HepG2 (cell line): ENCODE data around the gene SKP1. TPM values are rescaled to one million over a fixed set of nuclear protein-coding genes. Genes with fewer than 3 reads are reported as not detected.

Source experiments
- ATAC-seq: fragments of 200-7000 bp; cut with Tn5 transposase; 3 replicates; pipeline ENCODE4 v1.9.1; 2020; ENCODE audit warnings: mild to moderate bottlenecking, moderate library complexity
- BruUV-seq: library from RNA; stranded (reverse); fragments of 400-500 nt; replicated peaks from 2 replicates; lab custom pipeline; 2021; lab: Mats Ljungman, UMichigan
- CTCF ChIA-PET: fragments of 300-600 bp; formaldehyde crosslinking; extraction: SDS; loops from one replicate; lab custom pipeline; 2021; ENCODE audit warnings: low total read pairs, inconsistent platforms, low intra/inter-chr PET ratio; lab: Yijun Ruan, JAX
- POLR2A ChIA-PET: fragments of 350-600 bp; sonication (Branson Sonifier 250); formaldehyde crosslinking; loops from one replicate; lab custom pipeline; 2020; ENCODE audit warnings: antibody characterized with exemption, inconsistent platforms; lab: Yijun Ruan, JAX
- DNase-seq: peaks from one replicate; pipeline ENCODE4 v3.0.0-alpha.2; 2015; ENCODE audit warnings: low spot score
- FAIRE-seq: peaks from 3 replicates; lab custom pipeline; 2011; peaks lifted over from hg19 to GRCh38; lab: Jason Lieb, UNC
- H2AFZ ChIP-seq: one replicate; pipeline ENCODE4 v1.6.1; 2011; ENCODE audit warnings: low read length, inconsistent platforms
- H3K27ac ChIP-seq: fragments of 300-600 bp; 3 replicates; pipeline ENCODE4 v1.8.0; 2011; ENCODE audit warnings: mixed run types, mild to moderate bottlenecking, mixed read lengths, low read length, inconsistent platforms; ENCODE audit not compliant: insufficient read depth; ENCODE audit errors: extremely low read length
- H3K27me3 ChIP-seq, 2 experiments: fragments of 200-600 bp in 1 of 2; 2 replicates in 1 of 2; 3 replicates in 1 of 2; pipeline versions ENCODE4 v1.6.0 to v1.8.0; 2011; ENCODE audit warnings: low read length in 2 of 2, mild to moderate bottlenecking in 2 of 2, moderate library complexity in 2 of 2, inconsistent platforms in 1 of 2; ENCODE audit not compliant: insufficient read depth in 2 of 2, control insufficient read depth in 1 of 2
- H3K36me3 ChIP-seq, 2 experiments: fragments of 200-600 bp in 1 of 2; replicated peaks in 1 of 2; 2 replicates in 1 of 2; 3 replicates in 1 of 2; pipeline versions ENCODE4 v1.5.1 to v1.8.0; 2011; ENCODE audit warnings: low read length in 2 of 2, inconsistent platforms in 1 of 2; ENCODE audit not compliant: insufficient read depth in 2 of 2, control insufficient read depth in 1 of 2
- H3K4me1 ChIP-seq: 2 replicates; pipeline ENCODE4 v1.5.1; 2012; ENCODE audit warnings: low read length, inconsistent platforms; ENCODE audit not compliant: insufficient read depth
- H3K4me2 ChIP-seq: 2 replicates; pipeline ENCODE4 v1.6.0; 2011; ENCODE audit warnings: low read depth, low read length, inconsistent platforms
- H3K4me3 ChIP-seq, 3 experiments: fragments of 200-600 bp in 1 of 3; sonication (generic), shearing (Covaris generic) in 1 of 3; replicated peaks in 1 of 3; 2 replicates each; pipeline ENCODE4 v1.5.1; 2011 to 2016; ENCODE audit warnings: low read length in 3 of 3, inconsistent platforms in 2 of 3, low read depth in 2 of 3, mild to moderate bottlenecking in 2 of 3, control low read depth in 1 of 3, mixed read lengths in 1 of 3; ENCODE audit not compliant: insufficient read depth in 1 of 3
- H3K79me2 ChIP-seq: one replicate; pipeline ENCODE4 v1.6.1; 2011; ENCODE audit warnings: low read length, inconsistent platforms; ENCODE audit not compliant: insufficient read depth
- H3K9ac ChIP-seq: 2 replicates; pipeline ENCODE4 v1.6.0; 2011; ENCODE audit warnings: mild to moderate bottlenecking, low read depth, low read length, inconsistent platforms; ENCODE audit not compliant: insufficient read depth
- H3K9me3 ChIP-seq: 2 replicates; pipeline ENCODE4 v1.5.1; 2012; ENCODE audit warnings: mild to moderate bottlenecking, low read length
- H4K20me1 ChIP-seq: 2 replicates; pipeline ENCODE4 v1.6.0; 2011; ENCODE audit warnings: inconsistent platforms, mild to moderate bottlenecking, low read length, moderate library complexity; ENCODE audit not compliant: insufficient read depth
- FOXC1 ChIP-seq: sonication (generic); formaldehyde crosslinking; IDR thresholded peaks from 2 replicates; pipeline ENCODE4 v1.8.0; 2022; ENCODE audit warnings: mild to moderate bottlenecking, missing genetic modification reagents, borderline replicate concordance
- RBM22 ChIP-seq: fragments of 200-400 bp; formaldehyde crosslinking; optimal IDR thresholded peaks from 2 replicates; pipeline ENCODE3; 2017; ENCODE audit warnings: mild to moderate bottlenecking, low read length, moderate library complexity
- RFX5 ChIP-seq: IDR thresholded peaks from 2 replicates; pipeline ENCODE4 v1.6.1; 2011; ENCODE audit warnings: low read depth, low read length, improper control_type of control experiment
- SRSF4 ChIP-seq: fragments of 200-400 bp; formaldehyde crosslinking; IDR thresholded peaks from one replicate; pipeline ENCODE4 v1.6.1; 2018; ENCODE audit warnings: mild to moderate bottlenecking, low read depth, low read length, moderate library complexity; ENCODE audit not compliant: poor library complexity, severe bottlenecking
- ZFP90 ChIP-seq: sonication (generic); formaldehyde crosslinking; IDR thresholded peaks from 2 replicates; pipeline ENCODE4 v1.8.0; 2022; ENCODE audit warnings: missing genetic modification reagents, mild to moderate bottlenecking, inconsistent platforms, borderline replicate concordance
- ZNF296 ChIP-seq: sonication (generic); formaldehyde crosslinking; conservative IDR thresholded peaks from 2 replicates; pipeline ENCODE4 v1.5.0; 2020; ENCODE audit warnings: mild to moderate bottlenecking, missing genetic modification reagents
- ZSCAN21 ChIP-seq: sonication (generic); formaldehyde crosslinking; IDR thresholded peaks from 2 replicates; pipeline ENCODE4 v1.8.0; 2022; ENCODE audit warnings: mild to moderate bottlenecking, missing genetic modification reagents, moderate library complexity, borderline replicate concordance
- WGBS: methylation state at CpG from one replicate; pipeline ENCODE4 v1.1.6; 2017; ENCODE audit warnings: low lambda C conversion rate; 5-methylcytosine and 5-hydroxymethylcytosine counted together
- in situ Hi-C: cut with HindIII; loops from 2 replicates; pipeline ENCODE4 v1.10.0; 2017; ENCODE audit warnings: low pct_unique_long_range_greater_than_20kb; ENCODE audit not compliant: extremely low pct_ligation_motif_present
- intact Hi-C: fragments of 100-400 bp; cut with micrococcal nuclease; formaldehyde crosslinking; loops from one replicate; pipeline ENCODE4 v1.10.0; 2022; ENCODE audit not compliant: unreplicated experiment
- polyA plus RNA-seq, 8 experiments: library from polyadenylated mRNA; depleted of rRNA in 3 of 8; stranded (reverse) in 7 of 8; unstranded in 1 of 8; fragments of >200 nt; fragmentation: Illumina TruSeq in 4 of 8; extraction: Trizol in 4 of 8; gene quantifications; 2 replicates each; pipeline versions ENCODE4 v1.2.1 to v1.2.3, GENCODE V29; 2011 to 2016; ENCODE audit warnings: low read depth in 4 of 8, missing spikeins in 1 of 8, mixed read lengths in 1 of 8; ENCODE audit not compliant: insufficient read depth in 1 of 8
- total RNA-seq, 5 experiments: library from RNA; depleted of rRNA; stranded (reverse); fragments of >200 nt; fragmentation: Illumina TruSeq; extraction: Trizol; gene quantifications; 2 replicates each; pipeline ENCODE4 v1.2.3, GENCODE V29; 2016; ENCODE audit warnings: low read depth in 1 of 5
- TF ChIP-seq, protein P1 (sequence below): sonication (generic); formaldehyde crosslinking; IDR thresholded peaks from 2 replicates; pipeline ENCODE4 v1.8.0; 2022; ENCODE audit warnings: mild to moderate bottlenecking, missing genetic modification reagents, moderate library complexity
- TF ChIP-seq, protein P2 (sequence below): sonication (generic); formaldehyde crosslinking; IDR thresholded peaks from 2 replicates; pipeline ENCODE4 v1.8.0; 2022; ENCODE audit warnings: missing genetic modification reagents, mild to moderate bottlenecking, moderate library complexity, borderline replicate concordance
- TF ChIP-seq, protein P3 (sequence below): sonication (generic); formaldehyde crosslinking; IDR thresholded peaks from 2 replicates; pipeline ENCODE4 v1.5.1; 2020; ENCODE audit warnings: mild to moderate bottlenecking, moderate library complexity, missing genetic modification reagents

The SKP1 gene
- total and polyA plus RNA-seq, 2 of the 13 experiments (the other 11 are each of a cell fraction or from before 2014, with no cell fraction given) = 134 to 340 TPM

DNA sequence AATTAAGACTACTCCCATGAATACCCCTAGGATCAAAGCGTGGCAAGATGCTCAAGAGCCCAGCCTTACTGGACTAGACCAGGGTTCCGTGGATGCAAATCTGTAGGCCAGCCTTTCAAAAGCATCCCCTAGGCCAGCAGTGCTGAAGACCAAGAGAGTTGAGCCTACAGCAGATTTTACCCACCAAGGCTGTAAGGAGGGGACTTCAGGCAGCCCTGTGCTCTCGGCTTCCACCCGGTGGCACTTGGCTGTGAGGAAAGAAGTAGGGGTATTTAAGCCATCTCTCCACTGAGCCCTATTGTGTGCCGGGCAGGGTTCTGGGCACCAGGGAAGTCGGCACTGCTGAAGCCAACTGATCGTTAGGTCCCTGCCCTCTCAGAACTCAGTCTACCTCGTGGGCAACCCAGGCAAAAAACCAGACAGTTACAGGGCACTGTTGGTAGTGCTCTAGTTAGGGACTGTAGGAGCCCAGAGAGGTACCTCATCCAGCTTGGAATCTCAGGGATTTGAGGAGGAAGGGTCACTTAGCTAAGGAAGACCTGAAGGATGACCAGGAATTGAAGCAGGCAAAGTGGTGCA, 36.8 kb downstream of the SKP1 start:
- no peaks in the 10 kb centered on the region for H3K79me2 ChIP-seq
- H4K20me1 ChIP-seq = peaks cover 18% of the 10 kb centered on the region
- no peak for DNase-seq
- no peak overlapping the region for H3K9ac ChIP-seq
- intact Hi-C loops = loop anchor here (1.0 kb wide), 2 partner anchors 38 to 101 kb away; no protein-coding TSS in a partner anchor
- no peaks in the 10 kb centered on the region for H3K9me3 ChIP-seq
- CTCF ChIA-PET = interaction anchor here (0.8 to 5.0 kb wide), 4 partner anchors 37 to 113 kb away, joined by 3 to 71 read pairs (median 9); no protein-coding TSS in a partner anchor
- TF ChIP-seq SRSF4 = no peak
- TF ChIP-seq ZNF296 (CRISPR knock-in tag) = no peak
- peak; percentile 7 for TF ChIP-seq RBM22
- TF ChIP-seq ZFP90 (CRISPR knock-in tag) = no peak
- no peak for TF ChIP-seq ZSCAN21 (CRISPR knock-in tag)
- TF ChIP-seq, all 625 proteins: peak for 1
- WGBS = 98% methylated on average over 8 of the region's 8 CpGs
- H3K36me3 ChIP-seq = peaks cover 23 to 74% of the 10 kb centered on the region in 2 experiments
- no peak overlapping the region for H3K4me2 ChIP-seq
- no TSS peak for BruUV-seq
- H3K27ac ChIP-seq = no peak overlapping the region
- no peaks in the 10 kb centered on the region for H3K27me3 ChIP-seq
- FAIRE-seq (no peak), ATAC-seq (no peak)
- POLR2A ChIA-PET = interaction anchor here (1.0 to 4.4 kb wide), 8 partner anchors 10 to 114 kb away, joined by 3 to 31 read pairs (median 4); partner anchors contain the start of gene TCF7
- no peak overlapping the region for H3K4me3 ChIP-seq
- no peak overlapping the region for H2AFZ ChIP-seq
- H3K4me1 ChIP-seq = peaks cover 24% of the 10 kb centered on the region
- in situ Hi-C loops = loop anchor here (5.0 kb wide), 1 partner anchor 98 kb away; no protein-coding TSS in a partner anchor

DNA sequence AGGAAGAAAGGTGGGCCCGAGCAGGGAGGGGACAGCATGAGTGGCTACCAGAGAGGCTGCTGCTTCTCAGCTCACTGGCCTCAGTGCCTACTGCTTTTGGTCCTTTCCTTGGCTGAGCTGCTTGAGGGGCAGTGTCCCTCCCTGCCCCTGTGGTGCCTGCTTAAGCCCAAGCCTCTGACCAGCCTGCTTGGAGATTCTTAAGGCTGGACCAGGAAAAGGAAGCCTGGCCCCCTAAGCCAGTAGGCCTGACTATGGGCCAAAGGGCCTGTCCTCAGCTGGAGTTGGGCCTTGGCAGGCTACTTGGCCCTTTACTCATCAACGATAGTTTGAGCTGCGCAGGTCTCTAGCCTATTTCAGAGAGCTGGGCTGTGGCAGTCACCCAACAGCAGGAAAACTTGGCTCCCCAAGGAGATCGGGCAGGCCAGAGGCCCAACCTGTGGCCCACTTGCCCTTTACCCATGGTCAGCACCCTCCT, 37.3 kb downstream of the SKP1 start:
- no TSS peak for BruUV-seq
- in situ Hi-C loops = loop anchor here (5.0 kb wide), 1 partner anchor 97 kb away; no protein-coding TSS in a partner anchor
- no peak overlapping the region for H3K9ac ChIP-seq
- H3K27ac ChIP-seq = no peak overlapping the region
- peaks cover 24% of the 10 kb centered on the region for H3K4me1 ChIP-seq
- no peaks in the 10 kb centered on the region for H3K9me3 ChIP-seq
- no peaks in the 10 kb centered on the region for H3K79me2 ChIP-seq
- no peak overlapping the region for H3K4me3 ChIP-seq
- no peak for FAIRE-seq
- no peaks in the 10 kb centered on the region for H3K27me3 ChIP-seq
- H2AFZ ChIP-seq = no peak overlapping the region
- WGBS = 100% methylated on average over 2 of the region's 4 CpGs
- POLR2A ChIA-PET = interaction anchor here (1.0 to 2.2 kb wide), 3 partner anchors 11 to 100 kb away, joined by 3 to 14 read pairs (median 9); no protein-coding TSS in a partner anchor
- peaks cover 18% of the 10 kb centered on the region for H4K20me1 ChIP-seq
- no peak for ATAC-seq
- H3K36me3 ChIP-seq = peaks cover 21 to 74% of the 10 kb centered on the region in 2 experiments; a peak in 4 of 5 replicates
- no peak overlapping the region for H3K4me2 ChIP-seq
- intact Hi-C loops = no loop called here
- no peak for DNase-seq
- CTCF ChIA-PET = interaction anchor here (2.1 to 5.0 kb wide), 2 partner anchors 36 to 100 kb away, joined by 14 to 71 read pairs; no protein-coding TSS in a partner anchor
- TF ChIP-seq, protein P1, sequence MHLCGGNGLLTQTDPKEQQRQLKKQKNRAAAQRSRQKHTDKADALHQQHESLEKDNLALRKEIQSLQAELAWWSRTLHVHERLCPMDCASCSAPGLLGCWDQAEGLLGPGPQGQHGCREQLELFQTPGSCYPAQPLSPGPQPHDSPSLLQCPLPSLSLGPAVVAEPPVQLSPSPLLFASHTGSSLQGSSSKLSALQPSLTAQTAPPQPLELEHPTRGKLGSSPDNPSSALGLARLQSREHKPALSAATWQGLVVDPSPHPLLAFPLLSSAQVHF = no peak
- TF ChIP-seq FOXC1 (CRISPR knock-in tag) (no peak), RFX5 (no peak)
- TF ChIP-seq, protein P2, sequence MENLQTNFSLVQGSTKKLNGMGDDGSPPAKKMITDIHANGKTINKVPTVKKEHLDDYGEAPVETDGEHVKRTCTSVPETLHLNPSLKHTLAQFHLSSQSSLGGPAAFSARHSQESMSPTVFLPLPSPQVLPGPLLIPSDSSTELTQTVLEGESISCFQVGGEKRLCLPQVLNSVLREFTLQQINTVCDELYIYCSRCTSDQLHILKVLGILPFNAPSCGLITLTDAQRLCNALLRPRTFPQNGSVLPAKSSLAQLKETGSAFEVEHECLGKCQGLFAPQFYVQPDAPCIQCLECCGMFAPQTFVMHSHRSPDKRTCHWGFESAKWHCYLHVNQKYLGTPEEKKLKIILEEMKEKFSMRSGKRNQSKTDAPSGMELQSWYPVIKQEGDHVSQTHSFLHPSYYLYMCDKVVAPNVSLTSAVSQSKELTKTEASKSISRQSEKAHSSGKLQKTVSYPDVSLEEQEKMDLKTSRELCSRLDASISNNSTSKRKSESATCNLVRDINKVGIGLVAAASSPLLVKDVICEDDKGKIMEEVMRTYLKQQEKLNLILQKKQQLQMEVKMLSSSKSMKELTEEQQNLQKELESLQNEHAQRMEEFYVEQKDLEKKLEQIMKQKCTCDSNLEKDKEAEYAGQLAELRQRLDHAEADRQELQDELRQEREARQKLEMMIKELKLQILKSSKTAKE (CRISPR knock-in tag) = no peak
- TF ChIP-seq, protein P3, sequence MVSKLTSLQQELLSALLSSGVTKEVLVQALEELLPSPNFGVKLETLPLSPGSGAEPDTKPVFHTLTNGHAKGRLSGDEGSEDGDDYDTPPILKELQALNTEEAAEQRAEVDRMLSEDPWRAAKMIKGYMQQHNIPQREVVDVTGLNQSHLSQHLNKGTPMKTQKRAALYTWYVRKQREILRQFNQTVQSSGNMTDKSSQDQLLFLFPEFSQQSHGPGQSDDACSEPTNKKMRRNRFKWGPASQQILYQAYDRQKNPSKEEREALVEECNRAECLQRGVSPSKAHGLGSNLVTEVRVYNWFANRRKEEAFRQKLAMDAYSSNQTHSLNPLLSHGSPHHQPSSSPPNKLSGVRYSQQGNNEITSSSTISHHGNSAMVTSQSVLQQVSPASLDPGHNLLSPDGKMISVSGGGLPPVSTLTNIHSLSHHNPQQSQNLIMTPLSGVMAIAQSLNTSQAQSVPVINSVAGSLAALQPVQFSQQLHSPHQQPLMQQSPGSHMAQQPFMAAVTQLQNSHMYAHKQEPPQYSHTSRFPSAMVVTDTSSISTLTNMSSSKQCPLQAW (CRISPR knock-in tag) = no peak
